ENCODE data around the gene LCN15. TPM values are rescaled to one million over a fixed set of nuclear protein-coding genes. Genes with fewer than 3 reads are reported as not detected.
A peak's percentile ranks its signal among the peaks of the same experiment; 100 is the strongest.

The LCN15 gene
- total RNA-seq, 3 donors from 2014 or later, result not detected

GRCh38 chr9:136740971-136741882 is 23.1 kb downstream of the LCN15 start:
- Histone ChIP-seq H3K4me1 (peaks cover 8 to 11% of the 10 kb centered on the region in 2 donors), H3K36me3 (no peaks in the 10 kb centered on the region), H3K27me3 (peaks cover 2 to 61% of the 10 kb centered on the region in 2 donors), H3K9me3 (no peaks in the 10 kb centered on the region), H3K27ac (no peak overlapping the region), H3K4me3 (peak overlapping the region; percentile 4 to 41 (median 11))
- TF ChIP-seq POLR2AphosphoS5 (IDR thresholded peaks at IDR 0.05) (no peak), CTCF (IDR thresholded peaks at IDR 0.05) (no peak), POLR2A (IDR thresholded peaks at IDR 0.05) (no peak)
- intact Hi-C loops (cut with DNase I; ENCODE audit: low total_unique reads), result no loop called here
- DNase-seq (ENCODE audit: low spot score in 2 of 2), result no peak

GRCh38 chr9:136740491-136740890 is 23.8 kb downstream of the LCN15 start:
- intact Hi-C loops (cut with DNase I; ENCODE audit: low total_unique reads), result no loop called here
- TF ChIP-seq POLR2AphosphoS5 (IDR thresholded peaks at IDR 0.05) (no peak), CTCF (IDR thresholded peaks at IDR 0.05) (no peak), POLR2A (IDR thresholded peaks at IDR 0.05) (no peak)
- Histone ChIP-seq H3K36me3 (no peaks in the 10 kb centered on the region), H3K4me1 (peaks cover 8 to 11% of the 10 kb centered on the region in 2 donors), H3K4me3 (no peak overlapping the region), H3K9me3 (no peaks in the 10 kb centered on the region), H3K27me3 (peaks cover 2 to 61% of the 10 kb centered on the region in 2 donors), H3K27ac (no peak overlapping the region)
- DNase-seq (ENCODE audit: low spot score in 2 of 2), result no peak

GRCh38 chr9:136740069-136740468 is 24.2 kb downstream of the LCN15 start:
- intact Hi-C loops (cut with DNase I; ENCODE audit: low total_unique reads), result no loop called here
- TF ChIP-seq CTCF (IDR thresholded peaks at IDR 0.05) (no peak), POLR2A (IDR thresholded peaks at IDR 0.05) (no peak), POLR2AphosphoS5 (IDR thresholded peaks at IDR 0.05) (no peak)
- DNase-seq (ENCODE audit: low spot score in 2 of 2), result no peak
- H3K27me3 ChIP-seq, result peaks cover 2 to 61% of the 10 kb centered on the region in 2 donors
- H3K27ac ChIP-seq, result no peak overlapping the region
- H3K4me3 ChIP-seq, result no peak overlapping the region
- H3K36me3 ChIP-seq, result no peaks in the 10 kb centered on the region
- H3K9me3 ChIP-seq, result no peaks in the 10 kb centered on the region
- peaks cover 8 to 11% of the 10 kb centered on the region in 2 donors for H3K4me1 ChIP-seq

- no peak for TF ChIP-seq POLR2AphosphoS5 (IDR thresholded peaks at IDR 0.05)
- TF ChIP-seq CTCF (IDR thresholded peaks at IDR 0.05), result no peak
- no peak for DNase-seq (ENCODE audit: low spot score in 2 of 2)
- intact Hi-C loops (cut with DNase I; ENCODE audit: low total_unique reads), result no loop called here
These were observed 24.8 kb downstream of the LCN15 start for GRCh38 chr9:136739509-136739908.

GRCh38 chr9:136738960-136739359 is 25.4 kb downstream of the LCN15 start:
- TF ChIP-seq POLR2AphosphoS5 (IDR thresholded peaks at IDR 0.05) (no peak), POLR2A (IDR thresholded peaks at IDR 0.05) (no peak), CTCF (IDR thresholded peaks at IDR 0.05) (no peak)
- no peak overlapping the region for H3K27ac ChIP-seq
- intact Hi-C loops (cut with DNase I; ENCODE audit: low total_unique reads), result no loop called here
- H3K4me1 ChIP-seq, result peaks cover 8 to 11% of the 10 kb centered on the region in 2 donors
- no peak overlapping the region for H3K4me3 ChIP-seq
- H3K27me3 ChIP-seq, result peaks cover 2 to 54% of the 10 kb centered on the region in 2 donors
- no peak for DNase-seq (ENCODE audit: low spot score in 2 of 2)
- no peaks in the 10 kb centered on the region for H3K36me3 ChIP-seq
- H3K9me3 ChIP-seq, result no peaks in the 10 kb centered on the region

More at GRCh38 chr9:136739509-136739908, 24.8 kb downstream of the LCN15 start:
- no peaks in the 10 kb centered on the region for H3K36me3 ChIP-seq
- H3K4me3 ChIP-seq, result no peak overlapping the region
- H3K27ac ChIP-seq, result no peak overlapping the region
- no peaks in the 10 kb centered on the region for H3K9me3 ChIP-seq
- peaks cover 2 to 60% of the 10 kb centered on the region in 2 donors for H3K27me3 ChIP-seq
- H3K4me1 ChIP-seq, result peaks cover 8 to 11% of the 10 kb centered on the region in 2 donors

All from breast epithelium (tissue), 4 donors.